Naive B cell (primary cell): ENCODE measurements around the gene IRF2BP2. TPM values are rescaled to one million over a fixed set of nuclear protein-coding genes. Genes with fewer than 3 reads are reported as not detected.
"Not testable (repeated sequence)": the region's sequence is repeated elsewhere in the genome, so short reads cannot be mapped to it uniquely, and the experiment has no call there.

Experiments used
- ATAC-seq, 2 donors: fragments of 150-1000 bp; cut with Tn5 transposase; 2 replicates each; pipeline ENCODE4 v1.10.0; 2021; ENCODE audit warnings: low read depth in 2 of 2, mild to moderate bottlenecking in 2 of 2, moderate library complexity in 2 of 2
- DNase-seq: peaks from one replicate; pipeline ENCODE4 v3.0.0; 2022
- H3K27ac Mint-ChIP-seq, 6 donors: one replicate each; pipeline ENCODE4 v1.8.0; 2020 to 2022; ENCODE audit warnings: mild to moderate bottlenecking in 6 of 6, mixed read lengths in 6 of 6, moderate library complexity in 5 of 6, inconsistent platforms in 2 of 6
- H3K27me3 Mint-ChIP-seq, 3 donors: one replicate each; pipeline ENCODE4 v1.8.0; 2021 to 2022; ENCODE audit warnings: mixed read lengths in 3 of 3, mild to moderate bottlenecking in 1 of 3
- H3K36me3 Mint-ChIP-seq, 2 donors: one replicate each; pipeline ENCODE4 v1.8.0; 2020 to 2022; ENCODE audit warnings: mixed read lengths in 2 of 2, inconsistent platforms in 1 of 2, mild to moderate bottlenecking in 1 of 2
- H3K4me1 Mint-ChIP-seq, 3 donors: one replicate each; pipeline ENCODE4 v1.8.0; 2020 to 2022; ENCODE audit warnings: mixed read lengths in 3 of 3, inconsistent platforms in 1 of 3, mild to moderate bottlenecking in 1 of 3, moderate library complexity in 1 of 3
- H3K4me3 Mint-ChIP-seq, 8 donors: one replicate each; pipeline ENCODE4 v1.8.0; 2020 to 2022; ENCODE audit warnings: mild to moderate bottlenecking in 8 of 8, mixed read lengths in 8 of 8, moderate library complexity in 8 of 8, inconsistent platforms in 2 of 8
- H3K9me3 Mint-ChIP-seq, 7 donors: one replicate each; pipeline ENCODE4 v1.8.0; 2020 to 2022; ENCODE audit warnings: mixed read lengths in 7 of 7, mild to moderate bottlenecking in 5 of 7, inconsistent platforms in 2 of 7, moderate library complexity in 1 of 7
- polyA plus RNA-seq, 6 donors: library from polyadenylated mRNA; unstranded; fragments of 300-500 nt; fragmentation: Illumina TruSeq; gene quantifications; one replicate each; pipeline ENCODE4 v1.2.3, GENCODE V29; 2021; ENCODE audit warnings: low read depth in 6 of 6

The IRF2BP2 gene
- polyA plus RNA-seq, 6 donors from 2014 or later = 40.3 to 66.1 (median 55.3) TPM

DNA sequence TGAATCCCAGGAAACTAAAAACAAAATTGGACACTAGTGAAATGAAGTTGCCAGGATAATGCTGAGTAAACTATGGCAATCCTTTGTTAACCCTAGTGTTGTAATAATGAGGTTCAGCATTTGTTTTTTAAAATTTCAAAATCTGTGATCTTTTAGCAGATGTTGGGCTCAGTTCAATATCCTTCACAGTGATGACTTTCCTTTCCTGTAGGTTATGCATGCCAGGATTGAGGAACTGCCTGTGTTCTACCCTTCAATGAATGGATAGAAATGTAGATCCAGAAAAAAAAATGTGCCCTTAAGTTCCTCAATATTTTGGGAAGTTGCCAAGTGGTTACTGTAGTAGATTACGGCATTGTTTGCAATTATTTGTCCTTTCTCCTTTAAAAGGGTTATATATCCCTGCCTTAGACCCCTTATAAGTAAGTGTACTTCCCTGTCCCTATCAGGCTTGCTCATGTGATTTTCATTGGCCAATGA lies 35.5 kb upstream of the IRF2BP2 start:
- Mint-ChIP-seq H3K27ac (no peak overlapping the region), H3K27me3 (peaks cover 0 to 5% (median 4%) of the 10 kb centered on the region in 3 donors), H3K9me3 (peaks cover 0 to 6% (median 5%) of the 10 kb centered on the region in 7 donors), H3K36me3 (peaks cover 0 to 8% of the 10 kb centered on the region in 2 donors), H3K4me1 (no peaks in the 10 kb centered on the region), H3K4me3 (no peak overlapping the region)
- DNase-seq (no peak), ATAC-seq (no peak)

DNA sequence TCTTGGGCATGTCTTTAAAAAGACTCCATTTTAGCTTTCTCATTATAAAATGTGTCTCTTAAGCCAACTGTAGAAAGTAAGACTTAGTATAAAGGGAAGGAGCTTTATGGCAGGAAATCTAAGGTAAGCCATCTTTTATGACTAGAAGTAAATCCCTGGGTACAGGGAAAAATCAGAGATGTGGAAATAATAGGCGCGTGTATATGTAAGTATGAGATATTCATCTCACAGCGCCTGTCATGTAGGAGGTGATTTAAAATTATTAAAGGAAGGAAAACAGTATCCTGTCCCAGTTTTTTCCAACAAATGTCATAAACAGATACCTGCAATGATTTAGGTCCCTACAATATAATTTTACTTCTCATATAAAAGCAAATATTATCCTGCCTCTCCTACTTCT lies 35.0 kb upstream of the IRF2BP2 start:
- H3K27me3 Mint-ChIP-seq = peaks cover 0 to 5% (median 4%) of the 10 kb centered on the region in 3 donors
- no peak overlapping the region for H3K4me3 Mint-ChIP-seq
- peaks cover 0 to 8% of the 10 kb centered on the region in 2 donors for H3K36me3 Mint-ChIP-seq
- H3K4me1 Mint-ChIP-seq = no peaks in the 10 kb centered on the region
- ATAC-seq (no peak), DNase-seq (no peak)
- no peak overlapping the region for H3K27ac Mint-ChIP-seq
- H3K9me3 Mint-ChIP-seq = peaks cover 0 to 6% (median 5%) of the 10 kb centered on the region in 7 donors

DNA sequence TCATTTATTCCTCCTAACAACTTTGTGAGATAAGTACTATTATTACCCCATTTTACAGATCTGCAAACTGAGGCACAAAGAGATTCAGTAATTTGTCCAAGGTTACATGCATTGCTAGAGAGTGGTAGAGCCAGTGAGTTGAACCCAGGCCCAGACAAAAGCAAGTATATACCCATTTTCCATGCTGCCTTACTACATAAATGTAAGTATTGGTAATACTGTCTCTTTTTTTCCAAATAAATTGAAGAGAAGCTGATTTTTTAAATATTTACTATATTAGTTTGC lies 33.8 kb upstream of the IRF2BP2 start:
- peaks cover 0 to 5% (median 4%) of the 10 kb centered on the region in 3 donors for H3K27me3 Mint-ChIP-seq
- DNase-seq = no peak
- no peak overlapping the region for H3K4me3 Mint-ChIP-seq
- no peaks in the 10 kb centered on the region for H3K4me1 Mint-ChIP-seq
- no peak overlapping the region for H3K27ac Mint-ChIP-seq
- no peak for ATAC-seq
- H3K36me3 Mint-ChIP-seq = peaks cover 0 to 8% of the 10 kb centered on the region in 2 donors
- peaks cover 0 to 6% (median 5%) of the 10 kb centered on the region in 7 donors for H3K9me3 Mint-ChIP-seq

DNA sequence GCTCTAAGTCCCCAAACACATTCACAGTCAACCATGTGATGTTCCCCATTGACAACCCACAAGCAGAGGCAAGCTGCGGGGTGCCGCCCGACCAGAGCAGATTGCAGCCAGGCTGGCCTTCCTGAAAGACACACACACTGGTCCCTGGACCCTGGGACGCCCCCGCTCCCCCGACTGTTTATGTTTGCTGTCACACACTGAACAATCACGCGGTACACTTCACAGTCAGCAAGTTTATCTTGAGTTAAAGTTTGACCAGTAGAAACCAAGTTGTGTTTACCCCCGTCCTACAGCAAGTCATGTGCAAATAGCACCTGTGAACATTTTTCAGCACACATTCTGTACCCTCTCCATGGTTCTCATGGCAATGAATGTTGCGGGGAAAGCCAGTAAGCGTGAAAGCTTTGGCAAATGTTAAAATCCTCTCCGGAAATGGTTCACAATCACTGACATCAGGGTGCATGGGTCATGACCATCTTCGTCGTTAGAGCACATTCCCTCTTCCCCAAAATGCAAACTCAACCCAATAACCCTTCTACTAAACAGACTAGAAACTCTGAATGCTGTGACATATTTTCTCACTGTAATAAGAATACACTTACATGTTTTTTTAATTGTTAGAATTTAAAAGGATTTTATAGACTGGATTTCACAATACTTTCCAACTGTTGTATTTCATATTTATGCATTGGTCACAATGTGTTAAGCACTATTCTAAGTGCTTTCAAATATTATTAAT lies 33.3 kb upstream of the IRF2BP2 start:
- H3K4me1 Mint-ChIP-seq = no peaks in the 10 kb centered on the region
- peaks cover 0 to 8% of the 10 kb centered on the region in 2 donors for H3K36me3 Mint-ChIP-seq
- ATAC-seq (no peak), DNase-seq (no peak)
- H3K4me3 Mint-ChIP-seq = no peak overlapping the region
- H3K27ac Mint-ChIP-seq = no peak overlapping the region
- peaks cover 0 to 5% (median 4%) of the 10 kb centered on the region in 3 donors for H3K27me3 Mint-ChIP-seq
- H3K9me3 Mint-ChIP-seq = peaks cover 0 to 6% (median 5%) of the 10 kb centered on the region in 7 donors

DNA sequence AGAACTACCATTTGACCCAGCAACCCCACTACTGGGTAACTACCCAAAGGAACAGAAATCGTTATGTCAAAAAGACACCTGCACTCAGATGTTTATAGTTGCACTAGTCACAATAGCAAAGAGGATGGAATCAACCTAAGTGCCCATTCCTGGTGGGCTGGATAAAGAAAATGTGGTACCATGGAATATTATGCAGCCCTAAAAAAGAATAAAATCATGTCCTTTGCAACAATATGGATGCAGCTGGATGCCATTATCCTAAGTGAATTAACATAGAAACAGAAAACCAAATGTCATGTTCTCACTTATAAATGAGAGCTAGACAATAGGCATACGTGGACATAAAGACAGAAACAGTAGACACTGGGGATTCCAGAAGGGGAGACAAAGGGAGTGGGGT lies 32.5 kb upstream of the IRF2BP2 start:
- H3K4me1 Mint-ChIP-seq = no peaks in the 10 kb centered on the region
- H3K9me3 Mint-ChIP-seq = peaks cover 0 to 6% (median 5%) of the 10 kb centered on the region in 7 donors
- DNase-seq (no peak), ATAC-seq (no peak)
- peaks cover 0 to 8% of the 10 kb centered on the region in 2 donors for H3K36me3 Mint-ChIP-seq
- no peak overlapping the region for H3K27ac Mint-ChIP-seq
- peaks cover 0 to 5% (median 4%) of the 10 kb centered on the region in 3 donors for H3K27me3 Mint-ChIP-seq
- no peak overlapping the region for H3K4me3 Mint-ChIP-seq

DNA sequence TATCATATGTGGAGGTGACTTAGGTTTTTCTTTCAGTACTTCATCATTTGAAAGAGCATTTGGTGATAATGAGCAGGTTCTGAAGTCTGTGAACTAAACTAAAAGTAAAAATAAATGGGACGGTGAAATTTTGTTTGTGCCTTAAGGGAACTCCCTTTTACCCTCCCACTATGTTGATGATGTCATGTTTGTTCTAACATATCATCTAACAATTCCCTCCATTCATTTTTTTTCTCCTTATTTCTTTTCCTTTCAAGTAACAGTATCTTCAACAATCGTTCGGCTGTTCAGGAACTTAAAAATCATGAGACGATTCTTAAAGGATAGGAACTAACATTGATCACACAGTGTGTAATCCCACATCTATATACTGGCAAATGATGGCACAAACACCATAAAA lies 30.0 kb upstream of the IRF2BP2 start:
- H3K36me3 Mint-ChIP-seq = no peaks in the 10 kb centered on the region
- H3K4me1 Mint-ChIP-seq = no peaks in the 10 kb centered on the region
- no peak overlapping the region for H3K4me3 Mint-ChIP-seq
- ATAC-seq = no peak
- H3K27ac Mint-ChIP-seq = peak overlapping the region in 2 of 6 donors; percentile 49 to 53
- H3K27me3 Mint-ChIP-seq = no peaks in the 10 kb centered on the region
- H3K9me3 Mint-ChIP-seq = no peaks in the 10 kb centered on the region
- DNase-seq = no peak

- DNase-seq (no peak), ATAC-seq (no peak)
- no peaks in the 10 kb centered on the region for H3K36me3 Mint-ChIP-seq
- no peaks in the 10 kb centered on the region for H3K9me3 Mint-ChIP-seq
- H3K27me3 Mint-ChIP-seq = no peaks in the 10 kb centered on the region
- H3K4me1 Mint-ChIP-seq = no peaks in the 10 kb centered on the region
- H3K27ac Mint-ChIP-seq = peak overlapping the region in 1 of 6 donors; percentile 8
- no peak overlapping the region for H3K4me3 Mint-ChIP-seq
These were observed 29.1 kb upstream of the IRF2BP2 start for GRCh38 chr1:234638832-234639799.

DNA sequence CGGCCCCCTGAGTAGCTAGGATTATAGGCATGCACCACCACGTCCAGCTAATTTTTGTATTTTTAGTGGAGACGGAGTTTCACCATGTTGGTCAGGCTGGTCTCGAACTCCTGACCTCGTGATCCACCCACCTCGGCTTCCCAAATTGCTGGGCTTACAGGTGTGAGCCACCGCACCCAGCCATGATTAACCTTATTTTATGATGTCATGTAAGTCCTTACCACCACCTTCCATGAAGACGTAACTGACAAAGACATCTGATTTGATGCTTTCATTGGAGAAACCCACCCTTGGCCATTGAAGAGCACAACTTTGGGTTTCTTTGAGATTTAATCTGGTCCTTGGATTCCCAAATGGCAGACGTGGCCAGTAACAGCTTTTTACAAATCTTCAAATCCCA lies 24.9 kb upstream of the IRF2BP2 start:
- not testable (repeated sequence) for H3K4me1 Mint-ChIP-seq, H3K27me3 Mint-ChIP-seq, H3K36me3 Mint-ChIP-seq, DNase-seq, H3K9me3 Mint-ChIP-seq, H3K4me3 Mint-ChIP-seq, ATAC-seq
- peak overlapping the region in 1 of 6 donors; percentile 69 for H3K27ac Mint-ChIP-seq

DNA sequence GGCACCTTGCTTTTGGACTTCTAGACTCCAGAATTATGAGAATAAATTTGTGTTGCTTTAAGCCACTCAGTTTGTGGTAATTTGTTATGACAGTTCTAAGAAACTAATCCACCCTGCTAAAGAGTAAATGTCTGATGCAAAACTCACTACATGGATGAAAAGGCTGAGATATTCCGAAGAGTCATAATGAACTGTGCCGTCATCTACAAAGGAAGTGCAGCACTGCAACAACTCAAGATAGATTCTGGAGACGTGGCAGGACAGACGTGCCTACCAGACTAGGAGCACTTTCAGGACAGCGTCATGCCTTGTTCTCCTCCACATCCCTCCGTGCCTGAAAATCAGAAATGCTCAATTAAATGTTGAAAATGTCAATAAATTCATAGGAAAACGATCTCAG lies 24.4 kb upstream of the IRF2BP2 start:
- DNase-seq = no peak
- H3K27ac Mint-ChIP-seq = no peak overlapping the region
- no peaks in the 10 kb centered on the region for H3K27me3 Mint-ChIP-seq
- no peaks in the 10 kb centered on the region for H3K9me3 Mint-ChIP-seq
- H3K36me3 Mint-ChIP-seq = no peaks in the 10 kb centered on the region
- no peak overlapping the region for H3K4me3 Mint-ChIP-seq
- no peak for ATAC-seq
- H3K4me1 Mint-ChIP-seq = no peaks in the 10 kb centered on the region

GRCh38 chr1:234633246-234634003 lies 23.4 kb upstream of the IRF2BP2 start:
- peak overlapping the region in 1 of 6 donors; percentile 38 for H3K27ac Mint-ChIP-seq
- H3K9me3 Mint-ChIP-seq = no peaks in the 10 kb centered on the region
- no peaks in the 10 kb centered on the region for H3K4me1 Mint-ChIP-seq
- DNase-seq (no peak), ATAC-seq (no peak)
- no peaks in the 10 kb centered on the region for H3K27me3 Mint-ChIP-seq
- no peak overlapping the region for H3K4me3 Mint-ChIP-seq
- H3K36me3 Mint-ChIP-seq = no peaks in the 10 kb centered on the region

- ATAC-seq (no peak), DNase-seq (no peak)
- Mint-ChIP-seq H3K27ac (no peak overlapping the region), H3K27me3 (no peaks in the 10 kb centered on the region), H3K4me3 (no peak overlapping the region), H3K4me1 (no peaks in the 10 kb centered on the region), H3K9me3 (no peaks in the 10 kb centered on the region), H3K36me3 (no peaks in the 10 kb centered on the region)
These were observed 22.2 kb upstream of the IRF2BP2 start for GRCh38 chr1:234632225-234632624.

DNA sequence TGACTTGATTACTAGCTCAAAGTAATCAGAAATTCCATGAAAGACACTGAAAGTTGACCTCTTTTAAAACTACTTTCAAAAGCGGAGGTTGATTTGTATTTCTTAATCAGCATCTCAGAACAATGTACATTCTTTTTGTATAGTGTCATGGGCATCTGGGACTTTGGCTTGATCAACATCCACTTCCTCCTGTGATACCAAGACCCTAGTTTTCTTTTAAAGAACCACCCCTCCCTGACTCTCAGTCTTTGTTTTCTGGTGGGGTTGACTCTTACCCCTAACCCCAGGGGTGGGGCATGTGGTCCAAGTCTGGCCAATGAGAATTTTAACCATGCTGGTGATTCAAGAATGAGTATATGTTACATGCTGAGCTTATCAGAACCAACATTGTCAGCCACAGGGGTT lies 21.7 kb upstream of the IRF2BP2 start:
- no peak for DNase-seq
- ATAC-seq = no peak
- H3K9me3 Mint-ChIP-seq = no peaks in the 10 kb centered on the region
- no peaks in the 10 kb centered on the region for H3K36me3 Mint-ChIP-seq
- no peaks in the 10 kb centered on the region for H3K27me3 Mint-ChIP-seq
- no peak overlapping the region for H3K4me3 Mint-ChIP-seq
- H3K4me1 Mint-ChIP-seq = no peaks in the 10 kb centered on the region
- no peak overlapping the region for H3K27ac Mint-ChIP-seq

- Mint-ChIP-seq H3K27ac (no peak overlapping the region), H3K4me3 (no peak overlapping the region), H3K36me3 (no peaks in the 10 kb centered on the region), H3K27me3 (no peaks in the 10 kb centered on the region), H3K4me1 (peaks cover 2 to 5% (median 4%) of the 10 kb centered on the region in 3 donors), H3K9me3 (no peaks in the 10 kb centered on the region)
- no peak for DNase-seq
- ATAC-seq = no peak
These were observed 19.0 kb upstream of the IRF2BP2 start for GRCh38 chr1:234629026-234629425.
